Measurements from ENCODE around the gene DNMBP.
"Not testable (repeated sequence)": the region's sequence is repeated elsewhere in the genome, so short reads cannot be mapped to it uniquely, and the experiment has no call there.

DNMBP gene

GRCh38 chr10:99952799-99953198, 56.9 kb downstream of the DNMBP start:
- no peak for DNase-seq (ENCODE audit: low read depth in 4 of 4, low spot score in 1 of 4)

DNA sequence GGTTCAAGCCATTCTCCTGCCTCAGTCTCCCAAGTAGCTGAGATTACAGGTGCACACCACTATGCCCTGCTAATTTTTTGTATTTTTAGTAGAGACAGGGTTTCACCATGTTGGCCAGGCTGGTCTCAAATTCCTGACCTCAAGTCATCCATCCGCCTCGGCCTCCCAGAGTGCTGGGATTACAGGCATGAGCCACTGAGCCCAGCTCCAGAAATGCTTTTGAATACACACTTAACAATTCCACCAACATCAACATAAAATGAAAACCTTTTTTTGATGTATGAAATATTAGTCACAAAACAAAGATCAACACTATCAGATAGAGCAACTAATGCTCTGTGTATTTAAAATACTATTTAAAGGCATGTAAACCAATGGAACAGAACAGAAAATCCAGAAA, 63.7 kb downstream of the DNMBP start:
- DNase-seq (ENCODE audit: low read depth in 4 of 4, low spot score in 1 of 4) = not testable (repeated sequence)

DNA sequence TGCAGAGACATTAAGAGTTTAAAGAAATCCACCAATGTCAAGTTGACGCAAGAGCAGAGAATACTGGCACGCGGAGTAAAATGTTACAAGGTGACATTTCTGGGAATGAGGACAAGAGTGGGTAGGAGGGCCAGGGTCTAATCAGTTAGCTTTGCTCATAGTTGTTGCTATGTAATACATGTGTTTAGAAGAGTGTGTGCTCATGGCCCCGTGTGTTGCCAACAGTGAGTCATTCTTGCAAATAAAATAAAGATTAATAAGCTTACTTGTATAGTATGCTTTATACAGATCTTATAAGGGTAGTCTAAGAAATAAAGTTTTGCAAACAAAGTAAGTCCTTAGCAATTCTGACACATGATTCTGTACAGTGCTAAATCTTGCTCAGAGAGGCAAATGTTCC, 64.5 kb downstream of the DNMBP start:
- no peak for DNase-seq (ENCODE audit: low read depth in 4 of 4, low spot score in 1 of 4)

GRCh38 chr10:99944860-99945259, 64.9 kb downstream of the DNMBP start:
- no peak for DNase-seq (ENCODE audit: low read depth in 4 of 4, low spot score in 1 of 4)

GRCh38 chr10:99943908-99944307, 65.8 kb downstream of the DNMBP start:
- no peak for DNase-seq (ENCODE audit: low read depth in 4 of 4, low spot score in 1 of 4)

DNA sequence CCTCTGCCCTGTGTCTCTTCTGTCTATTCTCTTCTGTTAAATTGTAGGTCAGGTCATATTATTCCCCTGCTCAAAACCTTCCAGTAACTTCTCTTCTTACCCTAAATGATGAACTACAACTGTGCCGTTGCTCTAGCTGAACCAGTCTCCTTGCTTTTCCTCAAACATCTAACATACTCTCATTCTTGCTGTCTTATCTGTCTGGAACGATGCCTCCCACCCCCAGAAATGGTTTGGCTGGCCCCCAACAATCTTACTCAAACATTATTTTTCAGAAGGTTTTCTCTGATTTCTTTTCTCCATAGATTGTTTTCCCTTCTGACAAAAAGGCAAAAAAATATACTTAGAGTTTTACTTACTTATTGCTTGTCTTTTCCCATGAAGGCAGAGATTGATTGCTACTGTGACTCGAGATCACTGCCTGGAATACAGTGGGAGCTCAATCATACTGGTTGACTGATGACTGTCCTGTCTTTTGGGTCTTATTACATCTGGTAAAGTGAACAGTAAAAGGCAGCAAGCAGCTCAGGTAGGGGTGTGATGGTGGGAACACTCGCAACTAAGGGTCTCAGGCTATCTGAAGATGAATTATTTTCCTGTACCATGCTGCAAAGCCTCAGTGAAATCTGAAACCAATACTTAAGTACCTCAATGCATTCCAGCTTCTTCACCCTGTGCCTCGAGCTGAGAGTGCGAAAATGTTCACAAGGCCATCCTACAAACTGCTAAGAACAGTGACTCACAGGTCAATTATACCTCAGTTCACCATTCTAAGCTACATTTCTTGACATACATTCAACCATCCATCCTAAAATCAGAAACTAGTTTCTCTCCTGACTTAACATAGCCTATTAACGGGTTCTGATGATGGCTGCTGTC, 67.6 kb downstream of the DNMBP start:
- DNase-seq (ENCODE audit: low read depth in 4 of 4, low spot score in 1 of 4) = no peak

- no peak for DNase-seq (ENCODE audit: low read depth in 4 of 4, low spot score in 1 of 4)
Measured at GRCh38 chr10:99938563-99938962, 71.2 kb downstream of the DNMBP start.

DNA sequence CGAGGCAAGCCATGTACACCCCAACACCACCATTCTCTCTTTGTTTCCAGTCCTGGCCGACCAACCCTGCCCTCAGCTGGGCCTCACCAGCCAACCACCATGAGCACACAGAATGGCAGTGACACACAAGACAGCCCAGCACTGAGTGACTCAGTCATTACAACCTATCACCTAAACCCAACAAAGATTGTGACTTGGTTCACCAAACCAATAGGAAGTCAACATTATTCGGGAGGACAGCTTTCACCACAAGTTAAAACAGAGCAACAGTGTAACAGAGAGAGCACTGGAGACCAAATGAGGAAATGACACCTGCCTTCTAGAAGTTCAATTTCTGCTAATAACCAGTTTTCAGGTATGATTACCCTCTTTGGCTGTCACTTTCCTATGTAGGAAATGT, 72.1 kb downstream of the DNMBP start:
- no peak for DNase-seq (ENCODE audit: low read depth in 4 of 4, low spot score in 1 of 4)

DNA sequence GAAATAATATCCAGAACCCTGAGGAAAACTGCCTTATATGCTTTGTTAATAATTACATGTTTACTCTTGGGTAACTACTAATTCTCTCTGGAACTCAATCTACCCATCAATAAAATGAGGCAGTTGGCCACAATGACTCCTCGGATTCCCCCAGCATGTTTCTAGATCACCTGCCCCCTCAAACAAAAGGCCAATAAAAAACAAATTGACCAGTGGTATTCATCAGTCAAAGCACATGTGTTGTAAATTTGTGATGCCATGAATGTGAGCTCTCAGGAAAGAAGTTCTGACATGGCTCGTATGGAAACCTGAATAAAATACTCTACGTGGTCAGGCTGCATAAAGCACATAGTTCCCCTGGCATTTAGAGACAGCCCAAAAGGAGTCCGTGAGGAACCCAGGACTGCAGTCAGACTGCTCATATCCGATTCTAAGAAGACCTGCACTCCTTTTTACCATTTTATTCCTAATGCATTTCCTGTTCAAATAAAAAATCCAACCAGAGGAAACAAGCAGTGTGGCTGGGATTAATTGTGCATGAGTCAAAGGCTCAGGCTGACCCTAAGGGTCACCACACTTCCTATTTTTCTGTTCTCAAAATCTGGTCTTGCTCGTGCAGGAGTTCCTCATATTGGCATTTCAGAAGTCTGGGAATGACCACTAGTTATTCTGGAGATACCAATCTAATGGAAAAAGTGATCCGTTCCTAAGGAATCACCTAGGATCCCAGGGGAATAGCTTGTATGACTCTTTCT, 77.4 kb downstream of the DNMBP start:
- not testable (repeated sequence) for DNase-seq (ENCODE audit: low read depth in 4 of 4, low spot score in 1 of 4)

DNA sequence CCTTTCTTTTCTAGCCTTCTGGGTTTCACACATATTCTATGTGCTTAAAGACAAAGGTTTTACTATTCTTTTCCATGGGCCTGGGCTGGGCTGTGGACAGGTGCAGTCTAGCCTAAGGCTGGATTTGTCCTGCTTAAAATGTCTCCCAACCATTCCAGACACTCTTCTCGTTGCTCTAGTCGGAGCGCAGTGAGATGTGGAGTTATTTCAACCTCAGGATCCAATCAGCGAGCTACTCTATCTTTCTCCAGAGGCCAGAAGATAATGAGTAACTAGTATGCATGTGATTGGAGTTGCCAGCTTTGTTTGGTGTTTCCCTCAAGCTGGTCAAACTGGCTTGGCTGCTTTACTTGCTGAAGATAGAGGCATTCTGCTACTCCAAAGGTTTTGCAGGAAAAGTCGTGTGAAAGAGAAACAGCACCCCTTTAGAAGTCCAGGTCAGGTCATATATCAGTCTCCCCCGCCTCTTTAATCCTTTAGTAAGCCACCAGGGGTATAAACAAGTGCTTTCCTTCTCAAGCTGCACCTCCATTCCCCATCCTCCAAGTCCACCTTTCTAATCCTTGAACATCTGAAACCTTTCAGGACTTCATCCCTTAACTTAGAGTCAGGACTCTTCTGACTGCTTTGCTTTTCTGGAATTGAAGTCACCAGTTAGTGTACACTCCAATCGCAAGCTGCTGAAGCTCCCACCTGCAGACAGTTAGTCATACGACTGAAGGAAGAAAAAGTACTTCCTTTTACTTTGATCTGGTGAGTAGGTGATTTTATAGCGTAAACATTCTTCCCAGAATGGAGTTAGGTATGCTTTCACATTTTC, 78.8 kb downstream of the DNMBP start:
- DNase-seq (ENCODE audit: low read depth in 4 of 4, low spot score in 1 of 4) = no peak

DNA sequence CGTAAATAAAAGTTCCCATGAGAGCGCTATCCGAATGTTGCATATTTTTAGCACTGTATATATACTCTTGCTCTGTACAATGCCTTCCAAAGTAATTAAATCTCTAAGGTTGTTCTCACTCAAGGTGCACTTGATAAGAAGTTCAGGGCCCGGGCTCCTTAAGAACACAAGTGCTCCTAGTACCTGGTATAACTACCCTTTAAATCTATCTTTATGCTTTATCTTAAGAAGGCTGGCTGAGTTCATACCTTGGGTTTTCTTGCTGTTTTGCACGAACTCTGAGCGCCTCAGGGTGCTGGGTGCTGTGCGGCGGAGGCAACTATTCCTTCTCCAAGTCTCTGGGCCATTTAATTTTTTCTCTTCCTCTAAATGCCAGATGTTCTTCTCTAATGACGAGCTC, 80.4 kb downstream of the DNMBP start:
- no peak for DNase-seq (ENCODE audit: low read depth in 4 of 4, low spot score in 1 of 4)

DNA sequence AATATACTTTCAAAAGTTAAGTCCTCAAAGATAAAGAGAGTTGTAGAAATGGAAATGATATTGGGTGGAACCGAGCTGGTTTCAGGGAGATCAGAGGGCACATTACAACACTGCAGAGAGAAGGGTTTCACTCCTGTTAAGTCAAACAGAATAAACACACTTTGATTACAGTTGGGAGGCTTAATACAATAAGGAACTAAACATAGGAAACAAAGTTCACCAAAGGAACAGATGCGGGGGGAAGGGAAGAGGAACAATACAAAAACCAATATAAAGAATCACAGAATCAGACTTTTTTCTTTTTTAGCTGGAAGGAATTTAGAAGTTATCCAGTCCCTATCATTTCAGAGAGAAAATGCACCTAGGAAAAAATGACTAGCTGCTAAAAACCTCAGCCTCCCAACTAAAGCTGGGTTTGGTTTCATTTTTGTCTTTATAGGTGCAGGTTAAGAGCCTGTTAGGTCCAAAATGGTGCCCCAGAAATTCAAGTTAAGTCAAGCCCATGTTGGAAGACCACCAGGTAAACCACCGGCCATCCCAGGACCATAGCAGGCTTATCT, 81.9 kb downstream of the DNMBP start:
- DNase-seq (ENCODE audit: low read depth in 4 of 4, low spot score in 1 of 4) = no peak

- DNase-seq (ENCODE audit: low read depth in 4 of 4, low spot score in 1 of 4) = no peak
Measured at GRCh38 chr10:99926925-99927720, 82.6 kb downstream of the DNMBP start.

DNA sequence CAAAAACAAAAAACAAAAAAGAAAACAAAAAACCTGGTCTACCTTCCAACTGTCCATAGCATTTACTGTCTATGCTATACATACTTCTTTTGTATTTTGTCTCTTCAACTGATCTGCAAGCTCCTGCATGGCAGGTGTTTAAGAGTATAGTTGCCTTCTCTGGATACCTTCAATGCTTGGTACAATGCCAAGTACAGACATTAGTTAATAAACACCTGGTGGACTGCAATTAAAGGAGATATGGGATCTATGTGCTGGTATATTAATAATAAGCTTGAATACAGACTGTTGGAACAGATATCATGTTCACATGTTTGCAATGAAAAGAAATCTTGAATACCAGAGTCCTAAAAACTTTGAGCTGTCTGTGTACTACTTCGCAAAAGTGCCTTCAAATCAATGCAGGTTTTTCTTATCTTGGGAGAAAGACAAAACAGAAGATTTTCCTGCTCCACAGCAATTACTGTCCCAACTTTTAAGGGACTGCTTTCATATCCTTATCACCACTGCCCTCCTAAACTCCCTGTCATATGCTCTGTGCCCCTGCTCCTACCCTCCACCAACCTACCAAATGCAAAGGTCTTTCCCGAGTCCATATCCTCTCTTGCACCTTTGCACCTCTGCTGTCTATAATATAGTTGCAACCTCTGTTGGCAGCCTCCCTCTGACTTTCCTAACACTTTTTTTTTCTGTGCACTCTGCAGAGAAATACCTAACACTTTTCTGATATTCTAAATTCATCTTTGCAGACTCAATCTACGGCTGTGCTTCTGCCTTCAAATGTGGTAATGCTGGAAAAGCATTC, 85.1 kb downstream of the DNMBP start:
- no peak for DNase-seq (ENCODE audit: low read depth in 4 of 4, low spot score in 1 of 4)

- no peak for DNase-seq (ENCODE audit: low read depth in 4 of 4, low spot score in 1 of 4)
Measured at GRCh38 chr10:99921948-99922347, 87.8 kb downstream of the DNMBP start.

DNA sequence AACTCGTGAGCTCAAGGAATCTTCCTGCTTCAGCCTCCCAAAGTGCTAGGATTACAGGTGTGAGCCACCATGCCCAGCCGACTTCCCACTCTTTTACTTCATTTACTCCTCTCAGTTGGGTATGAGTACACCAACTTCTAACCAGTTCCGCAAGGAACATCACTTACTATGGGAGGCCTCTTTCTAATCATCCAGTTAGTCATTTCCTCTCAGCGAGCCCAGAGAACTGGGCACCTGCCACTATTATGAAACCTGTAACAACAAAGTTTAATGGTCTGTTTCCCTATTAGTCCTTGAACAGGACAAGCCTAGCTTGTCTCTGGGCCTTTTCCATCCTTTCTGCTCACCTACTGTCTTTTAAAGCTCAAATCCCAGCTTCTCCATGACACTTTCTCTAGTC, 88.8 kb downstream of the DNMBP start:
- no peak for DNase-seq (ENCODE audit: low read depth in 4 of 4, low spot score in 1 of 4)

- DNase-seq (ENCODE audit: low read depth in 4 of 4, low spot score in 1 of 4) = no peak
Measured at GRCh38 chr10:99920486-99920885, 89.3 kb downstream of the DNMBP start.

- DNase-seq (ENCODE audit: low read depth in 4 of 4, low spot score in 1 of 4) = no peak
Measured at GRCh38 chr10:99917963-99918825, 91.6 kb downstream of the DNMBP start.

GRCh38 chr10:99916776-99917175, 93.0 kb downstream of the DNMBP start:
- DNase-seq (ENCODE audit: low read depth in 4 of 4, low spot score in 1 of 4) = no peak
